Panc1 (cell line): Measurements from ENCODE around the gene GALNT10. TPM values are rescaled to one million over a fixed set of nuclear protein-coding genes. Genes with fewer than 3 reads are reported as not detected.

ENCODE experiments used
- ATAC-seq: fragments of 200-7000 bp; cut with Tn5 transposase; 2 replicates; pipeline ENCODE4 v1.9.1; 2020; ENCODE audit warnings: mild to moderate bottlenecking, moderate library complexity
- BruUV-seq: library from RNA; stranded (reverse); fragments of 400-500 nt; replicated peaks from 2 replicates; lab custom pipeline; 2021; lab: Mats Ljungman, UMichigan
- CTCF ChIA-PET: fragments of 300-600 bp; sonication (Branson Sonifier 250); formaldehyde crosslinking; loops from one replicate; lab custom pipeline; 2022; ENCODE audit warnings: antibody characterized with exemption; lab: Charles Lee
- POLR2A ChIA-PET: fragments of 300-600 bp; sonication (Branson Sonifier 250); formaldehyde crosslinking; loops from one replicate; lab custom pipeline; 2022; ENCODE audit warnings: antibody characterized with exemption; lab: Charles Lee
- DNase-seq: peaks from one replicate; pipeline ENCODE4 v3.0.0-alpha.2; 2010; ENCODE audit warnings: low read depth, low spot score
- H3K27ac ChIP-seq: 2 replicates; pipeline ENCODE4 v1.5.1; 2011; ENCODE audit warnings: mild to moderate bottlenecking, low read length, inconsistent platforms
- H3K27me3 ChIP-seq: fragments of 200-500 bp; sonication (Bioruptor generic); 2 replicates; pipeline ENCODE4 v1.6.0; 2014; ENCODE audit warnings: low read length, inconsistent platforms; ENCODE audit not compliant: control insufficient read depth, insufficient read depth
- H3K36me3 ChIP-seq: fragments of 200-500 bp; sonication (Bioruptor generic); 2 replicates; pipeline ENCODE4 v1.5.1; 2014; ENCODE audit warnings: inconsistent platforms, mild to moderate bottlenecking, low read length, moderate library complexity; ENCODE audit not compliant: control insufficient read depth, insufficient read depth
- H3K4me1 ChIP-seq: 2 replicates; pipeline ENCODE4 v1.5.1; 2011; ENCODE audit warnings: inconsistent platforms, mild to moderate bottlenecking, low read length, moderate library complexity; ENCODE audit not compliant: control insufficient read depth, insufficient read depth
- H3K4me3 ChIP-seq, 2 experiments: 2 replicates each; pipeline ENCODE4 v1.5.1; 2011 to 2012; ENCODE audit warnings: low read depth in 2 of 2, low read length in 2 of 2, mild to moderate bottlenecking in 2 of 2, inconsistent platforms in 1 of 2, moderate library complexity in 1 of 2
- H3K9me3 ChIP-seq: fragments of 200-500 bp; sonication (Bioruptor generic); 2 replicates; pipeline ENCODE4 v1.5.1; 2014; ENCODE audit warnings: low read depth, mild to moderate bottlenecking, inconsistent platforms, low read length, moderate library complexity; ENCODE audit not compliant: control insufficient read depth, insufficient read depth
- POLR2AphosphoS5 ChIP-seq: IDR thresholded peaks from 2 replicates; pipeline ENCODE4 v1.6.1; 2012; ENCODE audit warnings: mild to moderate bottlenecking, low read depth, low read length, moderate library complexity
- SIN3A ChIP-seq: IDR thresholded peaks from 2 replicates; pipeline ENCODE4 v1.6.1; 2012; ENCODE audit warnings: low read depth, mild to moderate bottlenecking, low read length, moderate library complexity, borderline replicate concordance; ENCODE audit not compliant: insufficient read depth
- TCF7L2 ChIP-seq: IDR thresholded peaks from 2 replicates; pipeline ENCODE4 v1.6.1; 2011; ENCODE audit warnings: mild to moderate bottlenecking, low read depth, low read length, inconsistent platforms
- in situ Hi-C: cut with HindIII; loops from 2 replicates; pipeline ENCODE4 v1.10.0; 2016; ENCODE audit warnings: low sequenced_read_pairs, low pct_unique_long_range_greater_than_20kb
- intact Hi-C: fragments of 100-400 bp; cut with micrococcal nuclease; formaldehyde crosslinking; loops from one replicate; pipeline ENCODE4 v1.10.0; 2022; ENCODE audit not compliant: unreplicated experiment
- total RNA-seq: library from RNA; stranded (reverse); gene quantifications from one replicate; pipeline ENCODE4 v1.2.1, GENCODE V29; 2021; ENCODE audit not compliant: unreplicated experiment
- TF ChIP-seq, protein P1 (sequence below): fragments of 450-650 bp; IDR thresholded peaks from 2 replicates; pipeline ENCODE4 v1.5.1; 2017; ENCODE audit warnings: mild to moderate bottlenecking
- TF ChIP-seq, protein P2 (sequence below), 2 experiments: IDR thresholded peaks; 2 replicates each; pipeline ENCODE4 v1.6.1; 2011 to 2012; ENCODE audit warnings: low read depth in 2 of 2, control low read depth in 1 of 2, low read length in 1 of 2, mild to moderate bottlenecking in 1 of 2, moderate library complexity in 1 of 2; ENCODE audit not compliant: insufficient read depth in 1 of 2

The GALNT10 gene
- total RNA-seq, 1 experiment from 2014 or later, result 50.5 TPM

DNA sequence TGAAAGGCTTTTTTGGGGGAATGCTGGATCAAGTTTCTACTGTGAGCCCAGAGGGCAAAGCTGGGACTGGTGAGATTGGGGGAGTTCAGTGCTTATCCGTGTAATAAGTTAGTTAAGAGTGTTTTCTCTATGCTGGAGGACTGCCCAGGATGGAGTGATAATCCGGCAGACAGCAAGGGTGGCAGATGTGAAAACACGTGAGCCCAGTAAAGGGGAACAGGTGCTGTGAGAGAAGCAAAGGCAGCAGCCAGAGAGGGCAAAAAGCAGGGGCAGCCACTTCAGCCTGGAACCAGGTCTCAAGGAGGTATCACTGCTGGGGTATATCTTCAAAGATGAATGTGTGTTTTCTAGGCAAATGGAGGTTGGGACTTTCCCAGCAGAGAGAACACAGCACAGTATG, 53.9 kb downstream of the GALNT10 start:
- Histone ChIP-seq H3K27ac (no peak overlapping the region), H3K4me3 (no peak overlapping the region), H3K9me3 (no peaks in the 10 kb centered on the region), H3K4me1 (no peaks in the 10 kb centered on the region), H3K36me3 (no peaks in the 10 kb centered on the region), H3K27me3 (no peaks in the 10 kb centered on the region)
- POLR2A ChIA-PET, result interaction anchor here (0.5 kb wide), 1 partner anchor 15 kb away, joined by 4 read pairs; no protein-coding TSS in a partner anchor
- no peak for DNase-seq
- no peak for ATAC-seq
- in situ Hi-C loops, result no loop called here
- BruUV-seq, result no TSS peak
- intact Hi-C loops, result no loop called here
- CTCF ChIA-PET, result no interaction called here
- TF ChIP-seq TCF7L2, result no peak
- TF ChIP-seq SIN3A, result no peak
- TF ChIP-seq POLR2AphosphoS5, result no peak
- TF ChIP-seq, protein P1, sequence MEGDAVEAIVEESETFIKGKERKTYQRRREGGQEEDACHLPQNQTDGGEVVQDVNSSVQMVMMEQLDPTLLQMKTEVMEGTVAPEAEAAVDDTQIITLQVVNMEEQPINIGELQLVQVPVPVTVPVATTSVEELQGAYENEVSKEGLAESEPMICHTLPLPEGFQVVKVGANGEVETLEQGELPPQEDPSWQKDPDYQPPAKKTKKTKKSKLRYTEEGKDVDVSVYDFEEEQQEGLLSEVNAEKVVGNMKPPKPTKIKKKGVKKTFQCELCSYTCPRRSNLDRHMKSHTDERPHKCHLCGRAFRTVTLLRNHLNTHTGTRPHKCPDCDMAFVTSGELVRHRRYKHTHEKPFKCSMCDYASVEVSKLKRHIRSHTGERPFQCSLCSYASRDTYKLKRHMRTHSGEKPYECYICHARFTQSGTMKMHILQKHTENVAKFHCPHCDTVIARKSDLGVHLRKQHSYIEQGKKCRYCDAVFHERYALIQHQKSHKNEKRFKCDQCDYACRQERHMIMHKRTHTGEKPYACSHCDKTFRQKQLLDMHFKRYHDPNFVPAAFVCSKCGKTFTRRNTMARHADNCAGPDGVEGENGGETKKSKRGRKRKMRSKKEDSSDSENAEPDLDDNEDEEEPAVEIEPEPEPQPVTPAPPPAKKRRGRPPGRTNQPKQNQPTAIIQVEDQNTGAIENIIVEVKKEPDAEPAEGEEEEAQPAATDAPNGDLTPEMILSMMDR, result no peak
- TF ChIP-seq, protein P2, sequence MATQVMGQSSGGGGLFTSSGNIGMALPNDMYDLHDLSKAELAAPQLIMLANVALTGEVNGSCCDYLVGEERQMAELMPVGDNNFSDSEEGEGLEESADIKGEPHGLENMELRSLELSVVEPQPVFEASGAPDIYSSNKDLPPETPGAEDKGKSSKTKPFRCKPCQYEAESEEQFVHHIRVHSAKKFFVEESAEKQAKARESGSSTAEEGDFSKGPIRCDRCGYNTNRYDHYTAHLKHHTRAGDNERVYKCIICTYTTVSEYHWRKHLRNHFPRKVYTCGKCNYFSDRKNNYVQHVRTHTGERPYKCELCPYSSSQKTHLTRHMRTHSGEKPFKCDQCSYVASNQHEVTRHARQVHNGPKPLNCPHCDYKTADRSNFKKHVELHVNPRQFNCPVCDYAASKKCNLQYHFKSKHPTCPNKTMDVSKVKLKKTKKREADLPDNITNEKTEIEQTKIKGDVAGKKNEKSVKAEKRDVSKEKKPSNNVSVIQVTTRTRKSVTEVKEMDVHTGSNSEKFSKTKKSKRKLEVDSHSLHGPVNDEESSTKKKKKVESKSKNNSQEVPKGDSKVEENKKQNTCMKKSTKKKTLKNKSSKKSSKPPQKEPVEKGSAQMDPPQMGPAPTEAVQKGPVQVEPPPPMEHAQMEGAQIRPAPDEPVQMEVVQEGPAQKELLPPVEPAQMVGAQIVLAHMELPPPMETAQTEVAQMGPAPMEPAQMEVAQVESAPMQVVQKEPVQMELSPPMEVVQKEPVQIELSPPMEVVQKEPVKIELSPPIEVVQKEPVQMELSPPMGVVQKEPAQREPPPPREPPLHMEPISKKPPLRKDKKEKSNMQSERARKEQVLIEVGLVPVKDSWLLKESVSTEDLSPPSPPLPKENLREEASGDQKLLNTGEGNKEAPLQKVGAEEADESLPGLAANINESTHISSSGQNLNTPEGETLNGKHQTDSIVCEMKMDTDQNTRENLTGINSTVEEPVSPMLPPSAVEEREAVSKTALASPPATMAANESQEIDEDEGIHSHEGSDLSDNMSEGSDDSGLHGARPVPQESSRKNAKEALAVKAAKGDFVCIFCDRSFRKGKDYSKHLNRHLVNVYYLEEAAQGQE (IDR thresholded peaks at IDR 0.05; ENCODE audit: insufficient read depth in 1 of 2, low read depth in 2 of 2, low read length in 1 of 2), result no peak

DNA sequence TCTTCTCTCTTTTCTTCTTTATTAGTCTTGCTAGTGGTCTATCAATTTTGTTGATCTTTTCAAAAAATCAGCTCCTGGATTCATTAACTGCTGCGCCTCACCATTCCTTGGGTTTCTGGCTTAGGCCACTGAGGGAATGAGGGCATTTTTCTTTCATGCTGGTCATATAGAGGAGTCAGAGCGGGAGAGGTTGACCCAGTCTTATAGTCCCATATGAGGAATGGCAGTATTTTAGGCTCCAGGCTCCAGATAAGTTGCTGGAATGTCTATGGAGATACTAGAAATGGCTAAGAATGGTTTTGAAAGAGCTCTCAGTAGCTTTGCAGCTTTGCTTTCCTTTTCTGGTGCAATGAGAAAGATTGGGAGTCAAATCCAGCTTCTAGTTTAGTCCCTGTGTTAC, 58.2 kb downstream of the GALNT10 start:
- TF ChIP-seq SIN3A, result no peak
- TF ChIP-seq, protein P1, result no peak
- TF ChIP-seq, protein P2 (IDR thresholded peaks at IDR 0.05; ENCODE audit: insufficient read depth in 1 of 2, low read depth in 2 of 2, low read length in 1 of 2), result no peak
- TF ChIP-seq POLR2AphosphoS5, result no peak
- TF ChIP-seq TCF7L2, result no peak
- no peak overlapping the region for H3K27ac ChIP-seq
- POLR2A ChIA-PET, result no interaction called here
- H3K27me3 ChIP-seq, result no peaks in the 10 kb centered on the region
- in situ Hi-C loops (no loop called here), intact Hi-C loops (no loop called here)
- no peak for ATAC-seq
- H3K9me3 ChIP-seq, result no peaks in the 10 kb centered on the region
- no peaks in the 10 kb centered on the region for H3K4me1 ChIP-seq
- BruUV-seq, result no TSS peak
- CTCF ChIA-PET, result interaction anchor here (0.5 kb wide), 1 partner anchor 39 kb away, joined by 4 read pairs; no protein-coding TSS in a partner anchor
- H3K36me3 ChIP-seq, result no peaks in the 10 kb centered on the region
- no peak for DNase-seq
- H3K4me3 ChIP-seq, result no peak overlapping the region
